Astrocyte of the spinal cord (primary cell): Measurements from ENCODE around the gene TSPAN12.
A peak's percentile ranks its signal among the peaks of the same experiment; 100 is the strongest.

Source experiments
- DNase-seq: peaks from one replicate; pipeline ENCODE4 v3.0.0; 2011; ENCODE audit warnings: low read depth, low spot score
- H3K4me3 ChIP-seq: 2 replicates; pipeline ENCODE4 v1.5.1; 2011; ENCODE audit warnings: low read depth, mild to moderate bottlenecking, low read length, moderate library complexity
- CTCF ChIP-seq: IDR thresholded peaks from 2 replicates; pipeline ENCODE4 v1.5.1; 2012; ENCODE audit warnings: low read depth, mild to moderate bottlenecking, low read length, inconsistent platforms
- in situ Hi-C: cut with HindIII; loops from 2 replicates; pipeline ENCODE4 v1.10.0; 2017; ENCODE audit warnings: low sequenced_read_pairs

Gene TSPAN12

GRCh38 chr7:120825576-120825975 lies 32.4 kb downstream of the TSPAN12 start:
- in situ Hi-C loops: no loop called here
- DNase-seq: peak; percentile 1
- no peak overlapping the region for H3K4me3 ChIP-seq
- no peak for TF ChIP-seq CTCF

GRCh38 chr7:120825152-120825551 lies 32.8 kb downstream of the TSPAN12 start:
- no peak for TF ChIP-seq CTCF
- in situ Hi-C loops: no loop called here
- no peak for DNase-seq
- H3K4me3 ChIP-seq: no peak overlapping the region

- H3K4me3 ChIP-seq: no peak overlapping the region
- no peak for TF ChIP-seq CTCF
- in situ Hi-C loops: no loop called here
- no peak for DNase-seq
Observed at GRCh38 chr7:120819861-120820260, 38.1 kb downstream of the TSPAN12 start.

- DNase-seq: no peak
- no peak overlapping the region for H3K4me3 ChIP-seq
- in situ Hi-C loops: no loop called here
- no peak for TF ChIP-seq CTCF
Observed at GRCh38 chr7:120817851-120818250, 40.1 kb downstream of the TSPAN12 start.

GRCh38 chr7:120814253-120814939 lies 43.5 kb downstream of the TSPAN12 start:
- H3K4me3 ChIP-seq: no peak overlapping the region
- no peak for DNase-seq
- in situ Hi-C loops: no loop called here
- no peak for TF ChIP-seq CTCF

GRCh38 chr7:120813546-120814252 lies 44.2 kb downstream of the TSPAN12 start:
- no peak for DNase-seq
- no peak overlapping the region for H3K4me3 ChIP-seq
- TF ChIP-seq CTCF: no peak
- in situ Hi-C loops: no loop called here
